Activated T-helper 1 cell treated with anti-CD3 and anti-CD28 coated beads, Interleukin-12 subunit alpha, Interleukin-12 subunit beta, Interleukin-2, Interleukin-4 antibody, amounts not matched to agents 30 ng/mL and 10 ng/mL and 1 ng/mL, durations not matched to agents 14 hours and 24 hours and 36 hours (primary cell): ENCODE data around the gene NFATC2. TPM values are rescaled to one million over a fixed set of nuclear protein-coding genes. Genes with fewer than 3 reads are reported as not detected.
"Not testable (repeated sequence)": the region's sequence is repeated elsewhere in the genome, so short reads cannot be mapped to it uniquely, and the experiment has no call there.

Experiments
- DNase-seq: peaks from one replicate; pipeline ENCODE4 v3.0.0; 2021; ENCODE audit warnings: low spot score
- H3K27ac Mint-ChIP-seq: one replicate; pipeline ENCODE4 v1.8.0; 2021; ENCODE audit warnings: mild to moderate bottlenecking, mixed read lengths
- H3K27me3 Mint-ChIP-seq: one replicate; pipeline ENCODE4 v1.8.0; 2022; ENCODE audit warnings: mild to moderate bottlenecking, moderate library complexity, mixed read lengths; ENCODE audit not compliant: insufficient read depth
- H3K36me3 Mint-ChIP-seq: one replicate; pipeline ENCODE4 v1.8.0; 2021; ENCODE audit warnings: low read depth, mixed read lengths
- H3K4me1 Mint-ChIP-seq: one replicate; pipeline ENCODE4 v1.8.0; 2021; ENCODE audit warnings: low read depth, mixed read lengths
- H3K4me3 Mint-ChIP-seq: one replicate; pipeline ENCODE4 v1.8.0; 2021; ENCODE audit warnings: mild to moderate bottlenecking, moderate library complexity, mixed read lengths
- H3K9me3 Mint-ChIP-seq: one replicate; pipeline ENCODE4 v1.8.0; 2021; ENCODE audit warnings: mixed read lengths
- intact Hi-C: fragments of 100-400 bp; cut with micrococcal nuclease; formaldehyde crosslinking; loops from one replicate; pipeline ENCODE4 v1.15.1; 2024
- total RNA-seq: library from RNA; stranded (reverse); gene quantifications from 2 replicates; pipeline ENCODE4 v1.2.3, GENCODE V29; 2022

Gene NFATC2
- total RNA-seq, 1 donor from 2014 or later: 84.0 TPM

DNA sequence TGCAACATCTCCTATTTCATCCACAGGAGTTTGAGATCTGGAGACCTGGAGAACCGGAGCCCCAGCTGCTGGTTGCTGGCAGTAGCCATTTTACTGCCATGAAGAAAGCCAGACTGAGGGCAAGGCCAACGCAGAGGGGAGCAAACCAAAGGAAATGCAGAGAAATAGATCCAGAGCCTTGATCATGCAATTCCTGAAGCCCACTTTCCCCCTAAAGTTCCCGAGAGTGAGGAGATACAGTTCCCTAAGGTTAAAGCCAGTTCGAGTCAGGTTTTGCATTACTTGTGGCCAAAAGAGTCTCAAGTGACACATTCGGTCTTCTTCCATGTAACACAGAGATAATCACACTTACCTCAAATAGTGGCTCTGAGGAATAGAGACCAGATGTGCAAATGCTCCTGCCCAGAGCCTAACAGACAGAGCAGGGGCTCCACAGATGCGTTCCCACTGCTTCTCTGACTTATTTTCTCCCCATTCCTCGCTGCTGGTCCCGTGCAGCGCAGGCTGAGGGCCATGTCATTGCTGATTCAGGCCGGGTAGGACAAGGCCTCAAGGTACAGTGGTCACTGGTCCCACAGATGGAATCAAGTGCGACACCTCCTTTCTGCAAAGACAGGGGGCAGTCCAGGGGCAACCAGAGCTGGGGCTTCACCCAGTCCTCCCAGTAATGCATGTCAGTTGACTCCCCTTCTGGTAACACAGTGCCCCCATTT is 35.1 kb upstream of the NFATC2 start:
- Mint-ChIP-seq H3K4me3 (no peak overlapping the region), H3K4me1 (no peaks in the 10 kb centered on the region), H3K27ac (no peak overlapping the region), H3K9me3 (peaks cover 8% of the 10 kb centered on the region), H3K27me3 (peaks cover 7% of the 10 kb centered on the region), H3K36me3 (no peaks in the 10 kb centered on the region)
- intact Hi-C loops: no loop called here
- DNase-seq: no peak

- Mint-ChIP-seq H3K36me3 (no peaks in the 10 kb centered on the region), H3K4me1 (no peaks in the 10 kb centered on the region), H3K9me3 (peaks cover 8% of the 10 kb centered on the region), H3K27ac (no peak overlapping the region), H3K27me3 (peaks cover 5% of the 10 kb centered on the region), H3K4me3 (no peak overlapping the region)
- DNase-seq: no peak
- intact Hi-C loops: no loop called here
Measured at GRCh38 chr20:51575486-51575885, 33.0 kb upstream of the NFATC2 start.

GRCh38 chr20:51574248-51575033 is 31.9 kb upstream of the NFATC2 start:
- no peaks in the 10 kb centered on the region for H3K4me1 Mint-ChIP-seq
- peaks cover 8% of the 10 kb centered on the region for H3K9me3 Mint-ChIP-seq
- peaks cover 7% of the 10 kb centered on the region for H3K27me3 Mint-ChIP-seq
- no peaks in the 10 kb centered on the region for H3K36me3 Mint-ChIP-seq
- DNase-seq: no peak
- H3K4me3 Mint-ChIP-seq: no peak overlapping the region
- no peak overlapping the region for H3K27ac Mint-ChIP-seq
- intact Hi-C loops: no loop called here

- H3K4me1 Mint-ChIP-seq: no peaks in the 10 kb centered on the region
- H3K36me3 Mint-ChIP-seq: no peaks in the 10 kb centered on the region
- no peak overlapping the region for H3K4me3 Mint-ChIP-seq
- peaks cover 8% of the 10 kb centered on the region for H3K9me3 Mint-ChIP-seq
- DNase-seq: no peak
- H3K27ac Mint-ChIP-seq: no peak overlapping the region
- intact Hi-C loops: no loop called here
- peaks cover 11% of the 10 kb centered on the region for H3K27me3 Mint-ChIP-seq
Measured at GRCh38 chr20:51573576-51574243, 31.2 kb upstream of the NFATC2 start.

DNA sequence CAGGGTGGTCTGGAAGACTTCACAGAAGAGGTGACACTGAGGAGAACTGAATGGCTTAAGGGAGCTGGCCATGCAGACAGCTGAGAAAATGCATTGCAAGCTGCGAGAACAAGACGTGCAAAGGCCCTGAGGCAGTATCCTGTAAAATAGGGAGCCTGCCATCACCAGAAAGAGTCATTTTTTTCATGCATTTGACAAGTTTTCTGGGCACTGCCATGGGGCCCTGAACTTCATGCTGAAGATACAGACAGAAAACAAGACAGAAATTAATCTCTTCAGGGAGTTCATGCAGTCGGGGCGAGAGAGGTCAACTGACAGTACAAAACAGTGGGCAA is 28.9 kb upstream of the NFATC2 start:
- Mint-ChIP-seq H3K27ac (no peak overlapping the region), H3K4me3 (no peak overlapping the region), H3K36me3 (no peaks in the 10 kb centered on the region), H3K27me3 (peaks cover 21% of the 10 kb centered on the region), H3K4me1 (no peaks in the 10 kb centered on the region), H3K9me3 (peaks cover 8% of the 10 kb centered on the region)
- no peak for DNase-seq
- intact Hi-C loops: no loop called here

- Mint-ChIP-seq H3K4me3 (no peak overlapping the region), H3K4me1 (no peaks in the 10 kb centered on the region), H3K9me3 (peaks cover 8% of the 10 kb centered on the region), H3K27ac (no peak overlapping the region), H3K36me3 (no peaks in the 10 kb centered on the region), H3K27me3 (peaks cover 26% of the 10 kb centered on the region)
- DNase-seq: no peak
- intact Hi-C loops: no loop called here
Measured at GRCh38 chr20:51570739-51571459, 28.4 kb upstream of the NFATC2 start.

DNA sequence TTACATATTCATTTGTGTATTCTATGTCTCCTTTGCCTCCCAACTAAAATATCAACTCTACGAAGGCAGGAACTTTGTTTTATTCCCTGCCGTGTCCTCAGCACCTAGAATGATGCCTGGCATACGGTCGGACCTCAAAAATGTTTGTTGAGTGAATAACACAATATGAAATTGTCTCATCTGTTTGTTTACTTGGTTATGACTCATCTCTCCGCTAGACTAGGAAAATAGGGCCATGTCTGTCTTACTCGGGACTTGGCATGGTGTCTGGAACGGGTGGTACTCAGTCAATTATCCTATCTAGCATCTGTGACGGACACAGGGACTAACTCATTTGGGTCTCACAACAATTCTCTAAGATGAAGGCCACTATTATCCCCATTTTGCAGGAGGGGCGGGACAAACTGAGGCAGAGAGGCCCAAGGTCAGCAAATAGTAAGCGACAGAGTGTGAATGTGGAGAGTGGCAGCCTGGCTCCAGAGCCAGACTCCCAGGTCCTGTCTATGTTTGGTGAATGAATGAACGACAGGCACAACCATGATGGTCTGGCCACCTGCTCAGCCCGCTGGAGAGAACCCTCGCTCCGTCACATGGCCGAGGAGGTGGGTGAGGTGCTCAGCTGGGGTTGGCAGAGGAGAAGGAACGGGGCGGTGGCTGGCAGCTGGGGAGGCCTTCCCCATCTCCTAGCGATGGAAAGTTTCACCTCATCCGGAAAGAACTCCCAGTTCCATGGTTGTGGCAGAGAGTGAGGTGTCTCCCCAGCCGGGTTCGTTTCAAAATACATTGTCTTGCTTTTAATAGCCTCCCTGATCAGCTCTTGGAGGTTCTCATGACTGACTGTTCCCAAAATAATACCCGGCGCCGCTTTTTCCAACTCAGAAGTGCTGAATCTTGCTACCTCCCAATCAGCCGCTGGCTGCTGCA is 27.6 kb upstream of the NFATC2 start:
- intact Hi-C loops: no loop called here
- DNase-seq: no peak
- H3K9me3 Mint-ChIP-seq: peaks cover 8% of the 10 kb centered on the region
- no peaks in the 10 kb centered on the region for H3K4me1 Mint-ChIP-seq
- H3K27me3 Mint-ChIP-seq: peaks cover 29% of the 10 kb centered on the region
- H3K36me3 Mint-ChIP-seq: no peaks in the 10 kb centered on the region
- H3K27ac Mint-ChIP-seq: no peak overlapping the region
- no peak overlapping the region for H3K4me3 Mint-ChIP-seq

DNA sequence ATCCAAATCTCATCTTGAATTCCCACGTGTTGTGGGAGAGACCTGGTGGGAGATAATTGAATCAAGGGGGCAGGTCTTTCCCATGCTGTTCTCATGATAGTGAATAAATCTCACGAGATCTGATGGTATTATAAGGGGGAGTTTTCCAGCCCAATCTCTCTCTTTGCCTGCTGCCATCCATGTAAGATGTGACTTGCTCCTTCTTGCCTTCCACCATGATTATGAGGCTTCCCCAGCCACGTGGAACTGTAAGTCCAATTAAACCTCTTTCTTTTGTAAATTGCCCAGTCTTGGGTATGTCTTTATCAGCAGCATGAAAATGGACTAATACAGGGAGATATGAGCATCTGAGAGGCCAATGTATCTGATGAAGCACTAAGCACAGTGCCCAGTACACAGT is 26.0 kb upstream of the NFATC2 start:
- H3K27me3 Mint-ChIP-seq: peaks cover 41% of the 10 kb centered on the region
- intact Hi-C loops, DNase-seq, H3K27ac Mint-ChIP-seq, H3K9me3 Mint-ChIP-seq, H3K4me1 Mint-ChIP-seq, H3K4me3 Mint-ChIP-seq, H3K36me3 Mint-ChIP-seq: not testable (repeated sequence)

DNA sequence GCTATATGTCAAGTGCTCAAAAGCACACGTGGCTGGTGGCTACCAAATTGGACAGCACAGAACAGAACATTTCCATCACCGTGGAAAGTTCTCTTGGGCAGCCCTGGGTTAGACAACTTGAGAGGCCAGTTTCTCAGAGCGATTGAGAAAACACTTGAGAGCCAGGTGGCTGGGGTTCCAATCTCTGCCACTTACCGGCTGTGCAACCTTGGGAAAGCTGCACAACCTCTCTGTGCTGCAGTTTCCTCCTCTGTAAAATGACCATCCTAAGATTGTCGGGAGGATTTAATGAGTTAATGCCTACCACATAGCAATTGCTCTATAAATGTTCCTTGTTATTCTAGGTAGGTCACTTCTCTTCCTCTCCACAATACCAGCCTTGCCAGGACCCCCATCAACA is 25.1 kb upstream of the NFATC2 start:
- no peak overlapping the region for H3K4me3 Mint-ChIP-seq
- H3K27ac Mint-ChIP-seq: no peak overlapping the region
- peaks cover 10% of the 10 kb centered on the region for H3K4me1 Mint-ChIP-seq

GRCh38 chr20:51566594-51566993 is 24.1 kb upstream of the NFATC2 start:
- no peak overlapping the region for H3K27ac Mint-ChIP-seq
- intact Hi-C loops: no loop called here
- H3K4me3 Mint-ChIP-seq: no peak overlapping the region
- no peaks in the 10 kb centered on the region for H3K9me3 Mint-ChIP-seq
- peaks cover 58% of the 10 kb centered on the region for H3K27me3 Mint-ChIP-seq
- peaks cover 2% of the 10 kb centered on the region for H3K36me3 Mint-ChIP-seq
- no peak for DNase-seq
- H3K4me1 Mint-ChIP-seq: peaks cover 14% of the 10 kb centered on the region

More for the DNA sequence above, 25.1 kb upstream of the NFATC2 start:
- Mint-ChIP-seq H3K36me3 (no peaks in the 10 kb centered on the region), H3K27me3 (peaks cover 50% of the 10 kb centered on the region), H3K9me3 (no peaks in the 10 kb centered on the region)
- DNase-seq: no peak
- intact Hi-C loops: no loop called here

DNA sequence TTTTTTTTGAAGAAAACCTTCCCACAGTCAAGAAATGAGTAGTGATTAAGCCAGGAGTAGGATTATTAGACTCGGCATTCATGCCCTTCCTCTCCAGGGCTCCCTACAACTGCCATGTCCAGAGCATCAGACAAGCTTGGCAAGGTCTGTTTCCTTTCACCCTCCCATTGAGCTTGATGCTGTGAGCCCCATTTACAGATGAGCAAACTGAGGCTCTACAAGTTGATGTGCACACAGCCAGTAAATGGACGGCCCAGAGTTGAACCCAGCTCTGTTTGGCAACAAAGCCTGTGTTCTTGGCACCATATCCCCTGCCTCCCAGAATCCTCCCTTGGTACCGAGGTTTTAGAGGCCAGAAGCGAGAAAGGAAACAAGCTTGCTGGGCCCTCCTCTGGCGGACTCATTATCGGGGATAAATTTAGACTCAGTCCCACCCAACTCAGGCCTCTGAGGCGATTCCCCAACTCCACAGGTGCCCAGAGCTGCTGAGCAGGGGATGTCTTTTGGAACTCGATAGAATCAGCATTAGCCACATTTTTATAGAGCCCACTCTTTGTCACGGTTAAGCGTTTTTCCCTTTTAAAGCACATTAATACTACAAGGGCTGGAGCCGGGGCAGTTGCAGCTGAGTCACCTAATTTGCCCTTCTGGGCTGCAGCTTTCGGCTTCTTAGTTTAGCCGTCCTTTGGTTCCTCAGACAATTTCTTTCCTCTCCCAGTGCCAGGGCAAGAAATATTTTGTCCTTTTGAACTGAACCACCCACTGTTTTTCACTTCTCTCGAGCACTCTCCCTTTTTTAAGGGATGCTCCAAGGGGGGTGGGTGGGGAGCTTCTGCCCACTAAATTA is 23.0 kb upstream of the NFATC2 start:
- H3K4me3 Mint-ChIP-seq: no peak overlapping the region
- peaks cover 24% of the 10 kb centered on the region for H3K4me1 Mint-ChIP-seq
- H3K27me3 Mint-ChIP-seq: peaks cover 65% of the 10 kb centered on the region
- no peak for DNase-seq
- intact Hi-C loops: no loop called here
- peaks cover 3% of the 10 kb centered on the region for H3K36me3 Mint-ChIP-seq
- no peaks in the 10 kb centered on the region for H3K9me3 Mint-ChIP-seq
- no peak overlapping the region for H3K27ac Mint-ChIP-seq
